ENCODE results near the gene GOLGA8K.
A peak's percentile ranks its signal among the peaks of the same experiment; 100 is the strongest.
"Not testable (repeated sequence)": the region's sequence is repeated elsewhere in the genome, so short reads cannot be mapped to it uniquely, and the experiment has no call there.

The GOLGA8K gene, protein sequence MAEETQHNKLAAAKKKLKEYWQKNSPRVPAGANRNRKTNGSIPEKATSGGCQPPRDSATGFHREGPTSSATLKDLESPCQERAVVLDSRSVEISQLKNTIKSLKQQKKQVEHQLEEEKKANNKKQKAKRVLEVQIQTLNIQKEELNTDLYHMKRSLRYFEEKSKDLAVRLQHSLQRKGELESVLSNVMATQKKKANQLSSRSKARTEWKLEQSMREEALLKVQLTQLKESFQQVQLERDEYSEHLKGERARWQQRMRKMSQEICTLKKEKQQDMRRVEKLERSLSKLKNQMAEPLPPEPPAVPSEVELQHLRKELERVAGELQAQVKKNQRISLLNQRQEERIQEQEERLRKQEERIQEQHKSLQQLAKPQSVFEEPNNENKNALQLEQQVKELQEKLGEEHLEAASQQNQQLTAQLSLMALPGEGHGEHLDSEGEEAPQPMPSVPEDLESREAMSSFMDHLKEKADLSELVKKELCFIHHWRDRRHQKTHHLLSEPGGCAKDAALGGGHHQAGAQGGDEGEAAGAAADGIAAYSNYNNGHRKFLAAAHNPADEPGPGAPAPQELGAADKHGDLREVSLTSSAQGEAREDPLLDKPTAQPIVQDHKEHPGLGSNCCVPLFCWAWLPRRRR

DNA sequence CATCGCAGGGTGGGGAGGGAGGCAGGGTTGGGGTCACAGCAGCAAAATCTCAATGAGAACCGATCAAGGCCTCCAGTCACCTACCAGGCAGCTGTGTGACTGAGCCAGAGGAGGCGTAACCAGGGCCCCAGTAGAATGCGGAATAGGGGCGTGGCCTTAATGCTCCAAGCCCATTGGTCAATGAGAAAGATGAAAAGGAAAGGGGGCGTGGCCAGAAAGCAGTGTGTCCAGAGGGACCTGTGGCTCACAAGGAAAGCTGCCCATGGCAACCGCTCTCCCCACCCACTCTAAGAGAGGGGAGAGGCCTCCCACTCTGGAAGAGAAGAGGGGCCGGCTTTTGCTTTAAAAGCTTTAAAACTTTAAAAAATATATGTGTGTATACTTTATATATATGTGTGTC lies at the start of gene GOLGA8K:
Gene GOLGA8K, minus strand, starts transcription at position 101 of the 400 bp plus-strand sequence. Its CDS starts 98 bp downstream, at position 3.
- DNase-seq, result not testable (repeated sequence)

- DNase-seq, result not testable (repeated sequence)
Measured at GRCh38 chr15:32440445-32440977, 37.4 kb upstream of the GOLGA8K start.

DNA sequence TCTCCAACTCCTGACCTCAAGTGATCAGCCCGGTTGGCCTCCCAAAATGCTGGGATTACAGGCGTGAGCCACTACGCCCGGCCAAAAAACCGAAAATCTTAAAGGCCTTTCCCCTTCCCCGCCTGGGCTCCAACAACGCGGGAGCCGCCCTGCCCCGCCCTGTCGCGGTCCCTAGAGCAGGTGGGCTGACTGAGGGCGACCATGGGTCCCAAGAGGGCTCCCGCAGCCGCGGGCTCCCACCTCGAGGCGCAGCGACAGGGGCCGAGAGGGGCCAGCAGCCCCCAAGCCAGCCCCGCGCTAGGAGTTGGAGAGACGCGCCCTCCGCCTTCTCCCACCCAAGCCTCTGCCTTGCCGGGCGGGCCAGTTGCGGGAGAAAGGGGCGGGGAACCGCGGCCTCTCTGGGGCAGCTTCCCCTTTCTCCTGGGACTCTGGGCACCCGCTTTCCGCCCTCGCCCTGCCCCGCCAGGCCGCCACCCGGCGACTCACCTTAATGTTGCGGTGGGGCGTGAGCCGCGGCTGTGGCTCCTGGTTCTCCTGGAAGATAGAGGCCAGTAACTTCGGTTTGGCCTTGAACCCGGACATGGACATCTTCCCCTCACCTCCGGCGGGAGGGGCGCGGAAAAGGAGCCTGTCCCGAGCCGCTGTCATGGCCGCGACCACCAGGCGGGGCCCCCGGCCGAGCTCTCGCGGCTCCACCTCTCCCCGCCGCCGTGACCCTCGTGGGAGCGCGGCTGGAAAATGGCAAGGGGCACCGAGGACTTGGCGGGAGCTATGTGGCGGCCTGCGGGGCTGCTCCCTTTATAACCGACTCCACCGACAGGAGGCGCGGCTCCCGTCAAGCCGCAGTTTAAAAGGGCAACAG lies 31.2 kb upstream of the GOLGA8K start:
- not testable (repeated sequence) for DNase-seq

DNA sequence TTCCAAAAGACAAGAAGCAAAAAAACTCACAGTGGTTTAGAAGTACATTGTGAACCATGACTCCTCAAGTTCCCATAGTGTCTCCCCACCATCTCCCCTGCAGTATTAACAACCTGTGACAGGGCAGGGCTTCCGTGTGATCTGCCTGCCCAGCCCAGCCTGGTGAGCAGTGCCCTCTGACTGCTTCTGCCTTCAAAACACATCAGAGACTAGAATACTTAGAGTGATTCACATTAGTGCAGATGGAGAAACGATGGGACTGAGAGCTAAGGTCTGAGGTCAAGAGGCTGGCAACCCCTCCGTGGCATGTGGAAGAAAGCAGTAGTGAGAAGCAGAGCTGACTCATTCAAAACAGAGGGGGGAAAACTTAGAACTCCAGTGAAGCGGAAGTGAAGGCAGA lies 24.5 kb upstream of the GOLGA8K start:
- not testable (repeated sequence) for DNase-seq

DNA sequence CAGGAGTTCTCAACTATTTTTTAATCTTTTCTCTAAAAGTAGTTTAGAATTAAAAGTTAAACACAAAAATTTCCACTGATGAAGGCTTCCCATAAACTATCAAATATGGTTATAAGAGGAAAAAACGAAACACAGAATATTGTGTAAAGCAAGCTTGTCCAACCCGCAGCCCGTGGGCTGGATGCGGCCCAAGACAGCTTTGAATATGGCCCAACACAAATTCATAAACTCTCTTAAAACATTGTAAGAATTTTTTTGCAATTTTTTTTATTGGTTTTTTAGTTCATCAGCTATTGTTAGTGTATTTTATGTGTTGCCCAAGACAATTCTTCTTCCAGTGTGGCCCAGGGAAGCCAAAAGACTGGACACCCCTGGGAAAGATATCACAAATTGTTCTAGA lies 23.4 kb upstream of the GOLGA8K start:
- peak; percentile 1 for DNase-seq

DNA sequence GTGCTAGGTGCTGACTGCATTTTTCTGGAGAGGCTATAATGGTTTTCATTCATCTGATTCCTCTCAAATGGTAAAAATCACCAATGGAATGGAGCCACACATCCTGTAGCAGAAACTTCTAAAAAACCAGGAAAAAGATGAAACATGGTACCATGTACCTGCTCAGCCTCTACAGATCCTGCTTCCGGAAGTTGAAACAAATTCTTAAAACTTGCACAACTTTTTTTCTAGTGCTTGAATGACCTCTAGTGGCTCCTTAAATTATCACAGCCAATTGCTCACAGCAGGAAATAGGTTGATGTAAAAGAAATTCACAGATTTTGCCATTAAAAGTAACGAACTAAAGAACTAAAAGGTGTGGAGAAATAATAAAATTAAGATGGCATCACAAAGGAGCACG lies 4.8 kb upstream of the GOLGA8K start:
- DNase-seq, result not testable (repeated sequence)

DNA sequence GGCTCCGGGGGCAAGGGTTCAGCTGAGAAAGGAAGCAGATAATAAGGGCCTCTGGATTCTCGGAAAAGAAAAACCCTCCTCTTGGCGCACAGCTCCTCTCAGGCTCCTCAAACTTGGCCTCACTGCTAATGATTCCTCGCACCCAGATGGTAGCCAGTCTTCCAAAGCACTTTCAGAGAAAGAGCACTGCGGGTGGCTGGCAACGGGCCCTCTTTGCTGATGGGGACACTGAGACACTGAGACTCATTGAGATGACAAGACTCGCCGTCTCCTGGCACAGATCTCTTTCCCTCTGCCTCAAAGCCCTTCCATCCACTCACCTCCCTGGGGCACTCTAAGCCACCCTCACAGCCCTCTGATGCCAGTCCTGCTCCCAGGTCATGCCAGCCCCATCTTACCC lies 6.6 kb downstream of the GOLGA8K start:
- DNase-seq, result not testable (repeated sequence)

GRCh38 chr15:32394745-32395144 lies 8.3 kb downstream of the GOLGA8K start:
- DNase-seq, result not testable (repeated sequence)

GRCh38 chr15:32388050-32388648 lies 14.9 kb downstream of the GOLGA8K start:
- DNase-seq, result not testable (repeated sequence)

DNA sequence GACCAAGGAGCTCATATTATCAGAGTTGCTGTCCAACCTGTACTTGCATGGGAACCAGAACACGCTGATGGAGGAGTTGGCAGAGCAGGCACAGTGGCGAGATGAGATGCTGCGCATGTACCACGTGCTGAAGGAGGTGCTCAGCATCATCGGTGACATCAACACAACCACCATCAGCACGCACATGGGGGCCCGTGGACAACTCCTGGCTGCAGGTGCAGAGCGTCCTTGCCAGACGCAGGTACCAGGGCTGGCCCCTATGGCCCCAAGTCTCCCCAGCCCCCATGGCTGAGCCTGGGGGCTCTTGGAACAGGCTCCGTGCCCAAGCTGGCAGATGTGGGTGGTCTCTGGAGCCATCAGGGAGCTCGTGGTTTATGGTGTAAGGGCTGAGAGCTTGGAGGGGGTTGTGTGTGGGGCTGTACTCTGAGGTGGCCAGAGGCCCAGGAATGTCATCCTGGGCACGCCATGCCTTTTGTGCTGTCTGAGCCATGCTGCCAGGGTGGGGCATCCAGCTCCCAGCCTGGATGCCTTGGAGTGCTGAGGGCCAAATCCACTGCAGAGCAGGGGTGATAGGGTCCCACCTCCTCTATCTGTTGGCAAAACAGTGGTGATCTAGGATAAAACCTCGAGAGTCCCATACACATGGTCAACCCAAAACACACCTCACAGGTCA lies 17.1 kb downstream of the GOLGA8K start:
- not testable (repeated sequence) for DNase-seq

DNA sequence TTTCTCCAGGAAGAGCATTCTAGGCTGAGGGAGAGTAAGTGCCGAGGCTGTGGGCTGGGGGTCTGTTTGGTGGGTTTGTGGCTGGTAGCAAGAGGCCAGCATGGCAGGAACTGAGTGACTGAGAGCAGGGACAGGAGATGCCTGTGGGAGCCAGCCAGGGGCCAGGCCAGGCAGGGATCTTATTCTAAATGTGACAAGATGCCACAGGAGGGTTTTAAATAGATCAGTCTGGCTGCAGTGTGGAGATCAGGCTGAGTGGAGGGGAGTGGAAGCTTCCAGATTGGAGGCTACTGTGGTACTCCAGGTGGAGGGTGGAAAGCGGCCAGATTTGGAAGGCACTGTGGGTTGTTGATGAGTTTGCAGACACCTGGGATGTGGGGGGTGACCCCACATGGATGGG lies 28.9 kb downstream of the GOLGA8K start:
- DNase-seq, result not testable (repeated sequence)

DNA sequence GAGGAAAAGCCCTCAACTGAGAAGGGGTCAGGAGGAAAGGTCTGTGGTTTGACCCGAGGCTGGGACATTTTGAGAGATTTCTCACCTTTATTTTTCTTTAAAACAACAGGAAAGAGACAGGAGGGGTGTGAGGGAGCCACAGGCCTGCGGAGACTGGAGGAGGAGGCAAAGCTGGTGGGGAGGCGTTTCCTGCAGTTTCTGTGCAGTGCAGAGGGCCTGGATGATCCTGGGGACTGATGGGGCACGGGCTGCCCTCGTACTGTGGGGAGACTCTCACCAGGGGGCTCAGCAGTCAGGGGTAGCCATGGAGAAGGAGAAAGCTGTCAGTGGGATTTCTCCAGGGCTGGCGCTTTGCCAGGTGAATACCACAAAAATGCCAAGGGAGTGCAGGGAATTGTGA lies 29.4 kb downstream of the GOLGA8K start:
- not testable (repeated sequence) for DNase-seq

- not testable (repeated sequence) for DNase-seq
Measured at GRCh38 chr15:32372075-32372474, 31.0 kb downstream of the GOLGA8K start.

- not testable (repeated sequence) for DNase-seq
Measured at GRCh38 chr15:32370526-32370925, 32.6 kb downstream of the GOLGA8K start.

GRCh38 chr15:32370064-32370463 lies 33.0 kb downstream of the GOLGA8K start:
- DNase-seq, result not testable (repeated sequence)

- not testable (repeated sequence) for DNase-seq
Measured at GRCh38 chr15:32366492-32366891, 36.6 kb downstream of the GOLGA8K start.

DNA sequence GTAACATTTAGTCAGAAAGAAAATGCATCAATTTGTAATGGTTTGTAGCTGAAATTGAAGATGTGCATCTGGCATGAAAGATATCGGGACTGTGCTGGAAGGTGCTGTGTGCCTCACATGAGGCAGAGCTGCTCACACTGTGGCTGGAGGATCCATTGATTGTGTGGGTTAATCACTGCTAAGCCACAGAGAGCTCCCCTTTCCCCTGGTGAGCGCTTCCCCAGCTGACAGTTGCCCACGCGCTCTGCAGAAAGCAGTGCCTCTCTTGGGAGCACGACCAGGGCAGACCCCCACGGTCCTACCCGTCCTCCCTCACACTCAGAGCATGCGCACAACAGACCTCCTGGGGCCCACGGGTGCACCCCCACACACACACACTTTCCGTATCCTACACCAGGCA lies 37.1 kb downstream of the GOLGA8K start:
- DNase-seq, result not testable (repeated sequence)

GRCh38 chr15:32364944-32365343 lies 38.1 kb downstream of the GOLGA8K start:
- DNase-seq, result not testable (repeated sequence)

DNA sequence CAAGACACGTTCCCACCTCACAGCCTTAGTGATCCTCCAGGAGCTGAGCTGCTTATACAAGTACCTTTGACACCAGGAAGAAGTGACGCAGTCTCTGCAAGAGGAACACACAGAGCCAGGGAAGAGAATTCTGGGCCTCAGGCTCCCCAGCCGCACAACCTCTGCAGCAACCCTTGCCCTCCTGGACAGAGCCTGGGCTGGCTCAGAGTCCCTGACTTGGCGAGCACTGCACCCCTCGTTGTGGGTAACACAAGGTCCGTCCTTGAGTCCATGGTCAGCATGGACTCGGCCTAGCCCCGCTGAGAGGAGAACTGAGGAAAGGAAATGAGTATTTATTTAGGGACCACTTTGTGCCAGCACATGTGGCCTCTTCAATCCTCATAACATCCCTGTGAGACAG lies 39.6 kb downstream of the GOLGA8K start:
- DNase-seq, result not testable (repeated sequence)

GRCh38 chr15:32361662-32362061 lies 41.4 kb downstream of the GOLGA8K start:
- DNase-seq, result not testable (repeated sequence)

DNA sequence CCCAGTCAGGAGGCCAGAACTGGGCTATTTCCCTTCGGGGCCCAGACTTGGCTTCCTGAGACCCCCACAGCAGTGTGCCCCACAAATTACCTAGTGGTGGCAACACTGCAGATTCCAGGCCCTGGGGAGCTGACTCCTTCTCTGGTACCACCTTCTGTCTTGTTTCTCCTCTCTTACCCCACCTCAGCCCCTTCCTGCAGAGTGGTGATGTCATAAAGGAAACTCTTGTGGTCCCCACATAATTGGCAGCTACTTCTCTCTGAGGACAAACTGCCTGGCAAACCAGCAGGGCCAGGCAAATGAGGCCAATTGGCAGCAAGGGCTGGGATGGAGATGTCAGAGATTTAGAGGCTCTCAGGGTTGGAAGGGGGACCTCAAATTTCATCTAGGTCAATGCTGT lies 44.6 kb downstream of the GOLGA8K start:
- DNase-seq, result not testable (repeated sequence)

DNA sequence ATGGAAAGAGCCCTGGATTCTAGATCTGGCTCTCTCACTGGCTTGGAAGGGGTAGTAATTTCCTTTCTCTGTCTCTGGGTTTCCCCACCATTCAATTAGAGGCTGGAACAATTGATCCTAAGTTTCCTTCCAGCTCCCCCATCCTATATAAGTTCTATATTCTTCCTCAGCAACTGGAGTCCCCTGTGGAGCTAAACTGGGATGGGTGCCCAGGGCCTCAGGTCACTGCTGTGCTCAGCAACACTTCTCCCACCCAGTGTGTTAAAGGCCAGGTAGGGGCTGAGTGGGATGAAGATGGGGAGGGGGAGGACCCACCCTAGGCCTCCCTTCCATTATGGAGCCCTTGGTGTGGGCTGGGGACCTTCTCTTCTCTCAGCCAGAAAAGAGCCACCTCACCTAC lies 46.2 kb downstream of the GOLGA8K start:
- not testable (repeated sequence) for DNase-seq
